Lower leg skin (tissue), 4 donors: ENCODE results near the gene IL32. TPM values are rescaled to one million over a fixed set of nuclear protein-coding genes. Genes with fewer than 3 reads are reported as not detected.
"Not testable (repeated sequence)": the region's sequence is repeated elsewhere in the genome, so short reads cannot be mapped to it uniquely, and the experiment has no call there.

Experiments used
- DNase-seq, 2 donors: peaks; one replicate each; pipeline ENCODE4 v3.0.0-alpha.2; 2019; ENCODE audit warnings: low spot score in 2 of 2
- H3K4me3 ChIP-seq: fragments of 200-600 bp; sonication (generic); 2 replicates; pipeline ENCODE4 v1.5.1; 2017; ENCODE audit warnings: mild to moderate bottlenecking, low read depth; ENCODE audit not compliant: poor library complexity, severe bottlenecking
- CTCF ChIP-seq, 3 donors: fragments of 450-650 bp; IDR thresholded peaks; one replicate each; pipeline ENCODE4 v1.5.1; 2016; ENCODE audit warnings: antibody characterized with exemption in 3 of 3, mild to moderate bottlenecking in 3 of 3, moderate library complexity in 2 of 3
- POLR2A ChIP-seq, 2 donors: fragments of 450-650 bp; IDR thresholded peaks; one replicate each; pipeline ENCODE4 v1.6.1; 2016 to 2017; ENCODE audit warnings: antibody characterized with exemption in 2 of 2, mild to moderate bottlenecking in 1 of 2, moderate library complexity in 1 of 2
- WGBS, 2 donors: methylation state at CpG; one replicate each; pipeline ENCODE4 v1.1.5; 2018; 5-methylcytosine and 5-hydroxymethylcytosine counted together
- intact Hi-C: fragments of 100-400 bp; cut with DNase I; formaldehyde crosslinking; loops from one replicate; pipeline ENCODE4 v1.15.0; 2023; ENCODE audit warnings: low total_unique reads
- total RNA-seq, 4 donors: library from RNA; depleted of rRNA; stranded (reverse); fragments of >200 nt; gene quantifications; one replicate each; pipeline ENCODE4 v1.1.0, GENCODE V29; 2016

The IL32 gene
- total RNA-seq, 4 donors from 2014 or later: 0.80 to 7.2 (median 5.1) TPM

- H3K4me3 ChIP-seq: no peak overlapping the region
- intact Hi-C loops: no loop called here
- TF ChIP-seq POLR2A (IDR thresholded peaks at IDR 0.05) (no peak), CTCF (IDR thresholded peaks at IDR 0.05) (no peak)
- no peak for DNase-seq
- 81 to 83% methylated on average over 17 of the region's 17 CpGs for WGBS, 2 donors
These were observed 10.3 kb upstream of the IL32 start for GRCh38 chr16:3054965-3055733.

GRCh38 chr16:3055734-3056115, 9.7 kb upstream of the IL32 start:
- intact Hi-C loops, DNase-seq, H3K4me3 ChIP-seq: not testable (repeated sequence)
- WGBS, 2 donors: 58 to 70% methylated on average over 9 of the region's 9 CpGs

- TF ChIP-seq POLR2A (IDR thresholded peaks at IDR 0.05): no peak
- TF ChIP-seq CTCF (IDR thresholded peaks at IDR 0.05): no peak
- no peak for DNase-seq
- intact Hi-C loops: no loop called here
- H3K4me3 ChIP-seq: no peak overlapping the region
- WGBS, 2 donors: 83 to 86% methylated on average over 19 of the region's 19 CpGs
These were observed 8.9 kb upstream of the IL32 start for GRCh38 chr16:3056336-3057180.

- DNase-seq: no peak
- intact Hi-C loops: no loop called here
- 88 to 93% methylated on average over 19 to 22 of the region's 22 CpGs for WGBS, 2 donors
- H3K4me3 ChIP-seq: no peak overlapping the region
- no peak for TF ChIP-seq POLR2A (IDR thresholded peaks at IDR 0.05)
- no peak for TF ChIP-seq CTCF (IDR thresholded peaks at IDR 0.05)
These were observed 8.0 kb upstream of the IL32 start for GRCh38 chr16:3057181-3058138.

GRCh38 chr16:3058139-3059030, 7.1 kb upstream of the IL32 start:
- no peak for TF ChIP-seq CTCF (IDR thresholded peaks at IDR 0.05)
- TF ChIP-seq POLR2A (IDR thresholded peaks at IDR 0.05): no peak
- WGBS, 2 donors: 9 to 43% methylated on average over 2 to 31 of the region's 77 CpGs
- peak overlapping the region; percentile 50 for H3K4me3 ChIP-seq
- DNase-seq: no peak
- intact Hi-C loops: no loop called here
